Measurements from ENCODE around the gene GPR34. TPM values are rescaled to one million over a fixed set of nuclear protein-coding genes. Genes with fewer than 3 reads are reported as not detected.
A peak's percentile ranks its signal among the peaks of the same experiment; 100 is the strongest.

Gene GPR34
- polyA plus RNA-seq, 2 of the 4 experiments (the other 2 are of a cell fraction): 0.23 TPM; not detected in 1

GRCh38 chrX:41707218-41707617 is 18.4 kb downstream of the GPR34 start:
- FAIRE-seq (no peak), DNase-seq (ENCODE audit: low read depth in 1 of 2, low spot score in 1 of 2) (no peak), ATAC-seq (no peak)
- POLR2A ChIA-PET: no interaction called here
- H3K4me2 ChIP-seq: no peak overlapping the region
- H3K9me3 ChIP-seq: no peaks in the 10 kb centered on the region
- H3K27ac ChIP-seq: no peak overlapping the region
- CTCF ChIA-PET: no interaction called here
- no peaks in the 10 kb centered on the region for H3K4me1 ChIP-seq
- TF ChIP-seq RNF2 (IDR thresholded peaks at IDR 0.05; ENCODE audit: borderline replicate concordance, low read depth): no peak
- no peak for TF ChIP-seq TP53 (CRISPR knock-in tag; IDR thresholded peaks at IDR 0.05)
- no peak for TF ChIP-seq PHF8 (IDR thresholded peaks at IDR 0.05; ENCODE audit: borderline replicate concordance, low read depth)
- TF ChIP-seq ZNF302 (CRISPR knock-in tag; IDR thresholded peaks at IDR 0.05): no peak
- H3K4me3 ChIP-seq: no peak overlapping the region
- 100% methylated on average over 1 of the region's 1 CpG for WGBS (ENCODE audit: missing lambda C conversion rate)

DNA sequence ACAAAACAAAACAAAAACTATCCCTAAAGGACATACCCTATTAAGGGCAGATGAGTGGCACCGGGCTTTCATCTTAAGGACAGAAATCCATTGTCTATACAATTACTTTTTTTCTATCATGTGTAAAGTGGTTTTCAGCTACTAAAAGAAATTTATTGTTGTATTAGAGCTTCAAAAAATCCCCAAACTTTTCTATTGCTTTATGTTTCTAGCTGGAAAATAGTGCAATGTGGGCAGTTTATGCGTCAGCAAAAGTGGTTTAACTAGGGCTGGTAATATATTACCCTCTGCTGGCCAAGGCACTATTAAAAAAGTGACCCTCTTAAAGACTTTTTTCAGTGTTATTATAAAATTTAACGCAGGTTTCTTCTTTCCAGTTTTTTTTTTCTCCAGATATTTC is 19.7 kb downstream of the GPR34 start:
- ATAC-seq (no peak), FAIRE-seq (no peak), DNase-seq (ENCODE audit: low read depth in 1 of 2, low spot score in 1 of 2) (no peak)
- no peak overlapping the region for H3K4me2 ChIP-seq
- no peaks in the 10 kb centered on the region for H3K4me1 ChIP-seq
- no peaks in the 10 kb centered on the region for H3K9me3 ChIP-seq
- TF ChIP-seq RNF2 (IDR thresholded peaks at IDR 0.05; ENCODE audit: borderline replicate concordance, low read depth) (no peak), CTCF (IDR thresholded peaks at IDR 0.05) (no peak), RAD21 (conservative IDR thresholded peaks at IDR 0.05 in 1 of 2, IDR thresholded peaks at IDR 0.05 in 1 of 2) (peak in 1 of 2 experiments; percentile 5; a peak in 1 of 5 replicates)
- no peak overlapping the region for H3K4me3 ChIP-seq
- ChIA-PET POLR2A (no interaction called here), CTCF (interaction anchor here (1.0 kb wide), 1 partner anchor 14 kb away, joined by 4 read pairs; no protein-coding TSS in a partner anchor)
- no peak overlapping the region for H3K27ac ChIP-seq
- 64% methylated on average over 3 of the region's 3 CpGs for WGBS (ENCODE audit: missing lambda C conversion rate)

- no peak for TF ChIP-seq TFCP2L1 (CRISPR knock-in tag; IDR thresholded peaks at IDR 0.05)
- DNase-seq (ENCODE audit: low read depth in 1 of 2, low spot score in 1 of 2) (no peak), FAIRE-seq (peak; percentile 7), ATAC-seq (no peak)
- ChIA-PET POLR2A (no interaction called here), CTCF (no interaction called here)
- H3K4me2 ChIP-seq: no peak overlapping the region
- H3K9me3 ChIP-seq: no peaks in the 10 kb centered on the region
- H3K27ac ChIP-seq: no peak overlapping the region
- H3K4me3 ChIP-seq: no peak overlapping the region
- no peaks in the 10 kb centered on the region for H3K4me1 ChIP-seq
- 89% methylated on average over 5 of the region's 5 CpGs for WGBS (ENCODE audit: missing lambda C conversion rate)
Measured at GRCh38 chrX:41711021-41711667, 22.4 kb downstream of the GPR34 start.

- Histone ChIP-seq H3K27ac (no peak overlapping the region), H3K9me3 (peaks cover 3% of the 10 kb centered on the region; the same call in 1 of the 3 replicates), H3K4me1 (no peaks in the 10 kb centered on the region), H3K4me3 (no peak overlapping the region), H3K4me2 (no peak overlapping the region)
- FAIRE-seq: no peak
- DNase-seq (ENCODE audit: low read depth in 1 of 2, low spot score in 1 of 2): no peak
- POLR2A ChIA-PET: no interaction called here
- CTCF ChIA-PET: no interaction called here
- WGBS (ENCODE audit: missing lambda C conversion rate): 93% methylated on average over 5 of the region's 5 CpGs
- ATAC-seq: no peak
- no peak for TF ChIP-seq ELK1 (IDR thresholded peaks at IDR 0.05; ENCODE audit: low read depth, low read length)
- TF ChIP-seq EHMT2 (IDR thresholded peaks at IDR 0.05; ENCODE audit: low read depth): no peak
- TF ChIP-seq HOXB5 (CRISPR knock-in tag; IDR thresholded peaks at IDR 0.05): no peak
- no peak for TF ChIP-seq JUN (IDR thresholded peaks at IDR 0.05)
- TF ChIP-seq EHF (CRISPR knock-in tag; IDR thresholded peaks at IDR 0.05): no peak
- no peak for TF ChIP-seq RCOR1 (IDR thresholded peaks at IDR 0.05; ENCODE audit: low read depth, low read length)
- no peak for TF ChIP-seq FOXS1 (CRISPR knock-in tag; IDR thresholded peaks at IDR 0.05)
- no peak for TF ChIP-seq TFCP2L1 (CRISPR knock-in tag; IDR thresholded peaks at IDR 0.05)
- TF ChIP-seq, protein P1, sequence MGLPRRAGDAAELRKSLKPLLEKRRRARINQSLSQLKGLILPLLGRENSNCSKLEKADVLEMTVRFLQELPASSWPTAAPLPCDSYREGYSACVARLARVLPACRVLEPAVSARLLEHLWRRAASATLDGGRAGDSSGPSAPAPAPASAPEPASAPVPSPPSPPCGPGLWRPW (IDR thresholded peaks at IDR 0.05): no peak
- no peak for TF ChIP-seq RFX5 (IDR thresholded peaks at IDR 0.05)
- no peak for TF ChIP-seq KDM5A (IDR thresholded peaks at IDR 0.05)
- no peak for TF ChIP-seq CEBPB (IDR thresholded peaks at IDR 0.05)
- TF ChIP-seq SMC3 (IDR thresholded peaks at IDR 0.05): no peak
- TF ChIP-seq NPAS2 (CRISPR knock-in tag; IDR thresholded peaks at IDR 0.05; ENCODE audit: borderline replicate concordance): no peak
- TF ChIP-seq BHLHE40 (IDR thresholded peaks at IDR 0.05; ENCODE audit: low read depth, low read length): no peak
- TF ChIP-seq RAD21 (conservative IDR thresholded peaks at IDR 0.05 in 1 of 2, IDR thresholded peaks at IDR 0.05 in 1 of 2): no peak
- no peak for TF ChIP-seq BCL3 (IDR thresholded peaks at IDR 0.05)
- TF ChIP-seq MAX (IDR thresholded peaks at IDR 0.05): no peak
- TF ChIP-seq, protein P2, sequence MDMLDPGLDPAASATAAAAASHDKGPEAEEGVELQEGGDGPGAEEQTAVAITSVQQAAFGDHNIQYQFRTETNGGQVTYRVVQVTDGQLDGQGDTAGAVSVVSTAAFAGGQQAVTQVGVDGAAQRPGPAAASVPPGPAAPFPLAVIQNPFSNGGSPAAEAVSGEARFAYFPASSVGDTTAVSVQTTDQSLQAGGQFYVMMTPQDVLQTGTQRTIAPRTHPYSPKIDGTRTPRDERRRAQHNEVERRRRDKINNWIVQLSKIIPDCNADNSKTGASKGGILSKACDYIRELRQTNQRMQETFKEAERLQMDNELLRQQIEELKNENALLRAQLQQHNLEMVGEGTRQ (IDR thresholded peaks at IDR 0.05): no peak
- no peak for TF ChIP-seq MAFK (IDR thresholded peaks at IDR 0.05; ENCODE audit: partially characterized antibody)
Measured at GRCh38 chrX:41716222-41716621, 27.4 kb downstream of the GPR34 start.

Measured in A549 (cell line).